H1 (cell line): ENCODE data around the gene PLSCR3. TPM values are rescaled to one million over a fixed set of nuclear protein-coding genes. Genes with fewer than 3 reads are reported as not detected.
"Not testable (repeated sequence)": the region's sequence is repeated elsewhere in the genome, so short reads cannot be mapped to it uniquely, and the experiment has no call there.

ENCODE experiments used
- CTCF ChIA-PET: fragments of 300-600 bp; sonication (Branson Sonifier 250); formaldehyde crosslinking; loops from one replicate; lab custom pipeline; 2021; ENCODE audit not compliant: partially characterized antibody; lab: Charles Lee
- POLR2A ChIA-PET: fragments of 300-600 bp; sonication (Branson Sonifier 250); formaldehyde crosslinking; loops from one replicate; lab custom pipeline; 2021; ENCODE audit warnings: inconsistent platforms; ENCODE audit not compliant: partially characterized antibody; lab: Charles Lee
- DNase-seq, 2 experiments: peaks; one replicate each; pipeline versions ENCODE4 v3.0.0 to v3.0.0-alpha.2; 2010 to 2022; ENCODE audit warnings: low spot score in 2 of 2, low read depth in 1 of 2, mixed read lengths in 1 of 2
- FAIRE-seq: peaks from 2 replicates; lab custom pipeline; 2011; peaks lifted over from hg19 to GRCh38; lab: Jason Lieb, UNC
- H2AFZ ChIP-seq: 2 replicates; pipeline ENCODE4 v1.8.1; 2012; ENCODE audit warnings: low read length, inconsistent platforms
- H2AK5ac ChIP-seq: 2 replicates; pipeline ENCODE4 v1.6.1; 2013; ENCODE audit warnings: low read depth, low read length
- H2BK120ac ChIP-seq: replicated peaks from 2 replicates; pipeline ENCODE3; 2013; ENCODE audit warnings: low read depth, low read length, inconsistent platforms
- H2BK12ac ChIP-seq: 2 replicates; pipeline ENCODE4 v1.6.1; 2013; ENCODE audit warnings: low read depth, low read length
- H2BK15ac ChIP-seq: 2 replicates; pipeline ENCODE4 v1.6.1; 2013; ENCODE audit warnings: low read length
- H2BK20ac ChIP-seq: 2 replicates; pipeline ENCODE4 v1.6.1; 2013; ENCODE audit warnings: low read length
- H2BK5ac ChIP-seq: 2 replicates; pipeline ENCODE4 v1.6.1; 2013; ENCODE audit warnings: low read depth, low read length
- H3K14ac ChIP-seq: 2 replicates; pipeline ENCODE4 v1.6.1; 2013; ENCODE audit warnings: inconsistent platforms; ENCODE audit not compliant: insufficient read length
- H3K18ac ChIP-seq: 2 replicates; pipeline ENCODE4 v1.6.1; 2013; ENCODE audit warnings: low read length; ENCODE audit errors: extremely low read depth
- H3K23ac ChIP-seq: 2 replicates; pipeline ENCODE4 v1.6.1; 2013; ENCODE audit warnings: inconsistent platforms; ENCODE audit not compliant: insufficient read length
- H3K23me2 ChIP-seq: 2 replicates; pipeline ENCODE4 v1.6.1; 2013; ENCODE audit warnings: low read depth, low read length
- H3K27ac ChIP-seq: 2 replicates; pipeline ENCODE4 v1.6.1; 2011; ENCODE audit warnings: low read depth, low read length, inconsistent platforms
- H3K27me3 ChIP-seq, 4 experiments: replicated peaks in 1 of 4; 1 replicate in 1 of 4; 2 replicates in 3 of 4; pipeline versions ENCODE4 v1.6.1 to v1.8.1; 2011 to 2013; ENCODE audit warnings: low read length in 3 of 4, mild to moderate bottlenecking in 3 of 4, inconsistent platforms in 2 of 4, mixed read lengths in 2 of 4, moderate library complexity in 1 of 4; ENCODE audit not compliant: control insufficient read depth in 3 of 4, insufficient read depth in 3 of 4; ENCODE audit errors: extremely low read depth in 1 of 4
- H3K36me3 ChIP-seq, 4 experiments: 2 replicates each; pipeline versions ENCODE4 v1.6.1 to v1.8.1; 2011 to 2013; ENCODE audit warnings: mild to moderate bottlenecking in 4 of 4, low read length in 3 of 4, moderate library complexity in 2 of 4, control low read depth in 1 of 4, inconsistent platforms in 1 of 4; ENCODE audit not compliant: insufficient read depth in 4 of 4, control insufficient read depth in 2 of 4
- H3K4ac ChIP-seq: replicated peaks from 2 replicates; pipeline ENCODE3; 2013; ENCODE audit warnings: low read length, low read depth, mixed read lengths, inconsistent platforms; ENCODE audit not compliant: insufficient read length
- H3K4me1 ChIP-seq, 4 experiments: replicated peaks in 1 of 4; 1 replicate in 1 of 4; 2 replicates in 3 of 4; pipeline versions ENCODE4 v1.6.1 to v1.8.1; 2011 to 2013; ENCODE audit warnings: low read length in 3 of 4, inconsistent platforms in 2 of 4, mixed read lengths in 1 of 4; ENCODE audit not compliant: insufficient read depth in 4 of 4, control insufficient read depth in 3 of 4
- H3K4me2 ChIP-seq, 2 experiments: 2 replicates each; pipeline versions ENCODE4 v1.6.1 to v1.8.1; 2011 to 2013; ENCODE audit warnings: low read depth in 2 of 2, low read length in 2 of 2, control low read depth in 1 of 2, inconsistent platforms in 1 of 2, mild to moderate bottlenecking in 1 of 2; ENCODE audit not compliant: insufficient read depth in 1 of 2
- H3K4me3 ChIP-seq, 4 experiments: fragments of 200-600, 300-600 bp in 1 of 4; sonication (generic), shearing (Covaris generic), sonication (Bioruptor Twin) in 1 of 4; 2 replicates each; pipeline versions ENCODE4 v1.5.1 to v1.8.1; 2011 to 2016; ENCODE audit warnings: low read length in 4 of 4, low read depth in 3 of 4, control low read depth in 2 of 4, inconsistent platforms in 2 of 4, mild to moderate bottlenecking in 2 of 4, mixed read lengths in 1 of 4, moderate library complexity in 1 of 4; ENCODE audit not compliant: insufficient read depth in 2 of 4; ENCODE audit errors: extremely low read depth in 1 of 4
- H3K56ac ChIP-seq: replicated peaks from 2 replicates; pipeline ENCODE3; 2013; ENCODE audit warnings: low read depth, mild to moderate bottlenecking, mixed read lengths, low read length, inconsistent platforms; ENCODE audit not compliant: insufficient read length
- H3K79me1 ChIP-seq: 2 replicates; pipeline ENCODE4 v1.6.1; 2013; ENCODE audit warnings: low read depth, low read length, control low read depth
- H3K79me2 ChIP-seq, 2 experiments: 2 replicates each; pipeline versions ENCODE4 v1.6.1 to v1.8.1; 2012 to 2013; ENCODE audit warnings: low read length in 2 of 2, mild to moderate bottlenecking in 2 of 2, inconsistent platforms in 1 of 2; ENCODE audit not compliant: insufficient read depth in 2 of 2, control insufficient read depth in 1 of 2
- H3K9ac ChIP-seq, 4 experiments: replicated peaks in 1 of 4; 1 replicate in 1 of 4; 2 replicates in 3 of 4; pipeline versions ENCODE4 v1.6.1 to v1.8.1; 2011 to 2013; ENCODE audit warnings: low read depth in 3 of 4, low read length in 3 of 4, control low read depth in 2 of 4, mild to moderate bottlenecking in 2 of 4, moderate library complexity in 2 of 4, inconsistent platforms in 1 of 4; ENCODE audit errors: extremely low read depth in 1 of 4
- H3K9me3 ChIP-seq, 2 experiments: 2 replicates each; pipeline versions ENCODE4 v1.6.1 to v1.8.1; 2012 to 2013; ENCODE audit warnings: mild to moderate bottlenecking in 2 of 2, moderate library complexity in 2 of 2, control low read depth in 1 of 2, inconsistent platforms in 1 of 2, low read depth in 1 of 2, low read length in 1 of 2, mixed read lengths in 1 of 2; ENCODE audit not compliant: insufficient read depth in 2 of 2
- H4K20me1 ChIP-seq, 2 experiments: replicated peaks in 1 of 2; 2 replicates each; pipeline versions ENCODE3 to v1.8.1; 2011 to 2013; ENCODE audit warnings: inconsistent platforms in 2 of 2, low read length in 2 of 2, mild to moderate bottlenecking in 1 of 2; ENCODE audit not compliant: insufficient read depth in 2 of 2, control insufficient read depth in 1 of 2
- H4K5ac ChIP-seq: 2 replicates; pipeline ENCODE4 v1.6.1; 2013; ENCODE audit warnings: low read length, low read depth, mixed read lengths, inconsistent platforms; ENCODE audit not compliant: insufficient read length
- H4K8ac ChIP-seq: 2 replicates; pipeline ENCODE4 v1.8.0; 2013; ENCODE audit warnings: mild to moderate bottlenecking, moderate library complexity, low read length, inconsistent platforms; ENCODE audit not compliant: insufficient read depth; ENCODE audit errors: extremely low read depth
- H4K91ac ChIP-seq: replicated peaks from 2 replicates; pipeline ENCODE3; 2013; ENCODE audit warnings: low read length, mixed read lengths, inconsistent platforms; ENCODE audit not compliant: insufficient read length
- WGBS, 2 experiments: shearing (Covaris generic) in 1 of 2; methylation state at CpG; one replicate each; pipeline versions ENCODE4 v1.1.6 to v1.1.7; 2013 to 2015; ENCODE audit warnings: low lambda C conversion rate in 2 of 2, mixed read lengths in 2 of 2, inconsistent platforms in 1 of 2, low coverage in 1 of 2, missing lambda C conversion rate in 1 of 2; ENCODE audit not compliant: insufficient replicate concordance in 2 of 2, insufficient coverage in 1 of 2, insufficient read length in 1 of 2; ENCODE audit errors: extremely low coverage in 1 of 2, missing lambda C conversion rate in 1 of 2; 5-methylcytosine and 5-hydroxymethylcytosine counted together
- polyA plus RNA-seq, 7 experiments: library from polyadenylated mRNA; depleted of rRNA in 3 of 7; stranded (reverse) in 5 of 7; unstranded in 2 of 7; fragments of >200 nt in 5 of 7; fragments of 200-250 nt in 2 of 7; gene quantifications; 1 replicate in 5 of 7; 2 replicates in 1 of 7; 4 replicates in 1 of 7; pipeline versions ENCODE4 v1.2.1 to v1.2.3, GENCODE V29; 2011 to 2013; ENCODE audit warnings: missing spikeins in 2 of 7, mixed read lengths in 2 of 7
- total RNA-seq: library from RNA; stranded (reverse); fragmentation: NEBNext Ultra II Directional; extraction: Animal tissue kit (Norgen Biotek cat#: 25700); gene quantifications from 2 replicates; pipeline ENCODE4 v1.2.1, GENCODE V29; 2021

PLSCR3 gene
- total and polyA plus RNA-seq, 2 of the 8 experiments (the other 6 are each of a cell fraction or from before 2014, with no cell fraction given) = 36.1 to 38.7 TPM

GRCh38 chr17:7368599-7368994 is 25.7 kb downstream of the PLSCR3 start:
- H4K20me1 ChIP-seq, H2AK5ac ChIP-seq, H2BK20ac ChIP-seq, H3K36me3 ChIP-seq, H2BK120ac ChIP-seq, H3K79me1 ChIP-seq, H3K9ac ChIP-seq, H3K27me3 ChIP-seq, H3K23ac ChIP-seq, H3K9me3 ChIP-seq, H4K5ac ChIP-seq, H2BK12ac ChIP-seq, FAIRE-seq, H3K4ac ChIP-seq, H3K27ac ChIP-seq, H3K79me2 ChIP-seq, H3K14ac ChIP-seq, H2BK15ac ChIP-seq, H3K56ac ChIP-seq, H2BK5ac ChIP-seq, H4K8ac ChIP-seq, H3K18ac ChIP-seq, H3K23me2 ChIP-seq, DNase-seq: not testable (repeated sequence)
- H4K91ac ChIP-seq = peak overlapping the region; percentile 15
- ChIA-PET CTCF (interaction anchor here (0.6 to 2.5 kb wide), 8 partner anchors 13 to 192 kb away, joined by 3 to 16 read pairs (median 3); partner anchors contain the start of gene TMEM95), POLR2A (interaction anchor here (0.6 to 2.7 kb wide), 11 partner anchors 12 to 205 kb away, joined by 3 to 10 read pairs (median 3); partner anchors contain the start of genes POLR2A, TMEM256, TMEM95 and TNK1)
- peak overlapping the region; percentile 1; the same call in 1 of the 2 replicates for H2AFZ ChIP-seq
- peak overlapping the region; percentile 51 to 52 for H3K4me2 ChIP-seq
- H3K4me3 ChIP-seq = peak overlapping the region in 1 of 4 experiments; percentile 37; a peak in 1 of 8 replicates
- H3K4me1 ChIP-seq = peaks cover 0 to 11% (median 4%) of the 10 kb centered on the region in 4 experiments; a peak in 5 of 7 replicates
- 76% methylated on average over 5 of the region's 5 CpGs; no CpG with 5 or more reads in 1 of the 2 experiments for WGBS, 2 experiments
